HG03139 (cell line): ENCODE measurements around the gene SLC38A3.
"Not testable (repeated sequence)": the region's sequence is repeated elsewhere in the genome, so short reads cannot be mapped to it uniquely, and the experiment has no call there.

ENCODE experiments used
- ATAC-seq: cut with Tn5 transposase; IDR thresholded peaks from one replicate; pipeline ENCODE4 v1.9.1; 2021; ENCODE audit not compliant: unreplicated experiment

SLC38A3 gene

GRCh38 chr3:50230104-50230793, 25.2 kb downstream of the SLC38A3 start:
- ATAC-seq = no peak

DNA sequence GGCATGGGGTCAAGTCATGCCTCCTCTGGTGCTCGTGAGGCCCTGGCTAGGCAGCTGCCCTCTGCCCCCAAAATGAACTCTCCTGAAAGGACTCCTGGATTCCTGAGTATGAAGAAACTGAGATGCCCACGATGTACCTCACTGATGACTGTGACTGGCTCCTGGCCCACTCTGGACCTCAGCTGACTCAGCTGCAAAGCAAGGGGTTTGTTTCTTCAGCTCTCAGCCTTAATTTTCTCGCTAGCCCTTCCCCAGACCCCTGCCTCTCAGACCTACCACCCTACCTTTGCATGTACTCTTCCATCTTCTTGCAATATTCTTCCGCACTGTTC, 25.7 kb downstream of the SLC38A3 start:
- ATAC-seq = no peak

DNA sequence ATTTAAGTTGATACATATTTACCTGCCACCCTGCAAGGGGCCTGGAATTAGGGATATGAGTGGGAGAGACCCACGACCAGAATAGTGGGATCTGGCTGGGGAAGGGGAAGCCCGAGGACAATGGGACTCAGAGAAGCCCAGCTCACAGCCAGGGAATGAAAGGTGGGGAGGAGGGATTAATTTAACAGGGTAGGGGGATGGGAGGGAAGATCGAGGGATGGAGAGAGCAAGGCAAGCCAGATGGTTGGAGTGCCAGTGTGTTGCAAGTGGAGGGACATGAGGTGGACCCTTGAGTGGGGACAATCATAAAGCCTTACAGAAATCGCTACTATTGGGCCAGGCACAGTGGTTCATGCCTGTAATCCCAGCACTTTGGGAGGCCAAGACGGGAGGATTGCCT, 26.5 kb downstream of the SLC38A3 start:
- ATAC-seq = no peak

- no peak for ATAC-seq
These were observed 27.2 kb downstream of the SLC38A3 start for GRCh38 chr3:50232303-50232702.

DNA sequence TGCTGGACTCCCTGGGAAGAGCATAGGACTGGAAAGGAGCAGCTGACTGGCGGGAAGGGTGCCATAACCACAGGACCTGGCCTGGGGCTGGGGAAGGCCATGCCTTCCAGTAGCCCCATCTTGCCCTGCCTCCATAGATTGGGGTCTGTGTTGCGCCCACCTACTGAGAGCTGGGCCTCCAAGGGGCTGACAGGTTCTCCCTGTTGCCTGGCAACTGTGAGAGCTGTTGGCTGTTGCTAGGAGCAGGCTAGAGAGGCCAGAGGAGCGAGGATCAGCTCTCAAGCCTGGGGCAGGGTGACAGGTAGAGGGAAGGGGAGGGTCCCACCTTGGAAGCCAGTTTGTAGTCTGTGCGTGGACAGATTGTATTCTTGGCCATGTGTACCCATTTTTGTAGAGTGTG, 28.1 kb downstream of the SLC38A3 start:
- no peak for ATAC-seq

DNA sequence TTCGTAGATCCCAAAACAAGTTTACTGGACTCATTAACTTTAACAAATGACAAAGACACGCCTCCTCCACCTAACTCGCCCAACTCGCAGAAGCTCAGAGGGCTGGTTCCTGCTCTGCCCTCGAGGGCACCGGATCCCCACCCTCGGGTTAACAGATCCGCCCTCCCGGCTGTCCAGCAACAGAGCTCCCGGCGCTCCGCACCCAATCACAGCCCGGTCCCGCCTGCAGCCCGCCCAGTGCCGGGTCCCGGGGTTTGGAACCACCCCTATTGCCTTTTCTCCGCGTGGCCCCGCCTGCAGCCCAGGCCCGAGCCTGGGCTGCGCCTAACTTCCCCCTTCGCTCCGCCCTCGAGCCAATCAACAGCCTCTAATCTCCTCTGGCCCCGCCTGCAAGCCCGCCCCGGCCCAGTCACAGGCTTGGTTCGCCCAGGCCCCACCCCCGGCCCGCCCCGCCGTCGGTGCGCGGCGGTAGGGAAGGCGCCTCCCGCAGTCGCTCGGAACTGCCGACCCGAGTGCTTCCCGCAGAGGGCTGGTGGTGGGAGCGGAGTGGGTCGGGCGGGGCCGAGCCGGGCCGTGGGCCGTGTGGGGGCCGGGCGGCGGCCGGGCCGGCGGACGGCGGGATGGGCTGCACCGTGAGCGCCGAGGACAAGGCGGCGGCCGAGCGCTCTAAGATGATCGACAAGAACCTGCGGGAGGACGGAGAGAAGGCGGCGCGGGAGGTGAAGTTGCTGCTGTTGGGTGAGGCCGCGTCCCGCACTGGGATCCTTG, 30.8 kb downstream of the SLC38A3 start, which contains the start of gene GNAI2:
Gene GNAI2 (plus strand): TSS at position 489 of the 768 bp plus-strand sequence. CDS start 132 bp downstream, at position 621.
- peak; percentile 85 for ATAC-seq

GRCh38 chr3:50236484-50237132, 31.5 kb downstream of the SLC38A3 start:
- ATAC-seq = no peak

DNA sequence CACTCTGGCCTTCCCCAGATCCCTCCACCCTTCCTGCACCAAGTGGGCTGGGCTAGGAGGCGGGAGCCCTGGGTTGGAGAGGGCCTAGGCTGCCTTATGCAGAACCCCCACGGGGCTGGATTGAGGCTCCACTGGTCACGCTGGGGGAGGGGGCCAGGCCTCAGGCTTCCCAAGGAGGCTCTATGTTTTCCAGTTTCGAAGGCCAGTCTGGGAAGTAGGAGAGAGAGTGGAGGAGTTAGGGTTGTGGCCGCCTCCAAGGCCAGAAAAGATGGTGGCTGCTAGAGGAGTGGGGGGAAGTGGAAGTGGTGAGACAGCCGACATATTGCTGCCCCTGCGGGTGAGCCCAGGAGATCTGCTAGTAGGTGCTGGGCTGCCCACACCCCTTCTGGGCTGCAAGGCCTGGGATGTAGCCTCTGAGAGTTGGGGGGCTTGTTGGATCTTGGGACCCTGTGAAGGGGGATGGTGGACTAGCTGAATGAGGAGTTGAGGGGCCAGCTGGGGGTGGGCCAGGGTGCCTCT, 32.1 kb downstream of the SLC38A3 start:
- no peak for ATAC-seq

- ATAC-seq = no peak
These were observed 32.9 kb downstream of the SLC38A3 start for GRCh38 chr3:50237754-50238548.

DNA sequence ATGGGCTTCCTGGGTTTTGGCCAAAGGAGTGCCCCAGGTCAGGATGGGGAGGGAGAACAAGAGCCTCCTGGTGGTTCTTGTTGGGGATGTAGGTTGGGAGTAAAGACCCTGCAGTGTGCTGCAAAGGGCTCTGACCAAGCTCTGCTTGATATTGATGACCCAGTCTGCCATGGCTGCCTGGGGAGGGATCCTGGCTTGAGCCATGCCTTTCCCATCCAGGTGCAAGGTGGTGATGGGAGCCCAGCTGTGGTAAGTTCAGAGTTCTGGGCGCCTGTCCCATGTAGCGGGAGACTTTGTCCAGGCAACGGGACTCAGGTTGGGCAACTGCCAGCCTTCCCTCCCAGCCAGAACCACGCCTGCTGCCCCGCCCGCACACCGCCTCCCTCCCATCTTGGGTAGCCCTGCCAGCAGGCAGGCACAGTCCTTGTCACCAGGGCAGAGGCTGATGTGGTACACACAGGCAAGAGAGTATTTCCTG, 33.5 kb downstream of the SLC38A3 start:
- ATAC-seq = no peak

DNA sequence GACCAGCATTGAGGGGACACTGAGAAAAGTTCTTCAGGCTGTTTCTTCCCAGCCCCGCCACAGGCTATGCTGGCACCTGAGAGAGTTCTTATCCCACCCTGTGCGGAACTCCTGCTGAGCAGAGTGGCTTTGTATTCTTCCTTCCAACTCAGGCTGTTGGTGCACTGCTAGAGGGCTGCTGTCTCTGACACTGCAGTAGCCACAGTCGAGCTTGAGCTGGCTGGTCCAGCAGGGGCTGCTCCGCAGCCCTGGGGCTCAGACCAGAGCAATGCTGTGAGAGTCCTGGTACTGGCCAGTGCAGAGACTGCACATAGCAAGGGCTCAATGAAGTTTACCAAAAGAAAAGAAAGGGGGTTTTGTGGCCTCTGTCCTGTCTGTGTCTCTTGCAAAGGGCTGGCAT, 34.6 kb downstream of the SLC38A3 start:
- no peak for ATAC-seq

- ATAC-seq = no peak
These were observed 36.1 kb downstream of the SLC38A3 start for GRCh38 chr3:50241163-50241562.

DNA sequence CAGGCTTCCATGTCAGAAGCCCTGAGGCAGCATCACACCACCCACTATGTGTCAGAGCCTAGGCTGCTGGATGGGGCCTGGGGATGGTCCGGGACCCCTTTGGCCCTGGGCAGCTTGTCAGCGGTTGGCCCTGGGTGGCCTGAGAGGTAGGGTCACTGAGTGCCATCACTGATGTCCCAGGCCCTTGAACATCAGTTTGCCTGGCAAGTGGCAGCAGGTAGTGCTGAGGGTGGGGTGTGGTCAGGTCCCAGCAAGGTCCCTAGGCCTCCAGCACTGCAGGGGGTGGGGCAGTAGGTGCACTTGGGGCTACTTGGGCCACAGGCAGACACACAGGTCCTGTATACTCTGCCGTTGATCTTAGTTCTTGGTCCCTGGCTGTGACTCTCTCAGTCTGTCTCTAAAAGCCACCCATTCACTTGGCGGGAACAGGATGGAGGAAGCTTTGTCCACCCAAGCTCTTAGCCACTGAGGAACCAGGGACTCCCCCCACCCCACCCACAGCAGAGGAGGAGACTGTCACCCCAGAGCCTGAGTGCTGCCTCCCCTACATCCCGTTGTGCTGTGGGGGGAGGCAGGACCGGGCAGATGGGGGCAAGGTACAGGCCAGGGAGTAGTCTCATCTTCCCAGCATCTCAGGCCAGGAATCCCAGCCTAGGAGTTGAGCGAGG, 36.8 kb downstream of the SLC38A3 start:
- ATAC-seq = no peak

DNA sequence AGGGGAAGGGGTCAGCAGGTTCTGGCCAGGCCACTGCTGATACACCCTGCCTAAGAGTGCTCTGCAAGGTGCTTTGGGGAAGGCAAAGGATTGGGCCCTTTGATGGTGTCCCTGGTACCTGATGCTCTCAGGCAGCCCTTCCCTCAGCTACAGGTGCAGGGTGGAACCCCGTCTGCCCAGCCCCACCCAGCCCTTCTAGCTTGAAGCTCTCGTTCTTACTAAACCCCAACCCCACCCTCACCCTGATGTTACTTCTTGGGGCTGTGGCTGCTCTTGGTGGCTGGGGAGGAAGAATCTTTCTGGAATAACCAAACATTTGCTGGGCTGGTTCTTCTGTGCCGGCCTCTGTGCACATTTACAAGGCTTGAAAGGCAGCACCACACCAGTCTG, 37.3 kb downstream of the SLC38A3 start:
- no peak for ATAC-seq

DNA sequence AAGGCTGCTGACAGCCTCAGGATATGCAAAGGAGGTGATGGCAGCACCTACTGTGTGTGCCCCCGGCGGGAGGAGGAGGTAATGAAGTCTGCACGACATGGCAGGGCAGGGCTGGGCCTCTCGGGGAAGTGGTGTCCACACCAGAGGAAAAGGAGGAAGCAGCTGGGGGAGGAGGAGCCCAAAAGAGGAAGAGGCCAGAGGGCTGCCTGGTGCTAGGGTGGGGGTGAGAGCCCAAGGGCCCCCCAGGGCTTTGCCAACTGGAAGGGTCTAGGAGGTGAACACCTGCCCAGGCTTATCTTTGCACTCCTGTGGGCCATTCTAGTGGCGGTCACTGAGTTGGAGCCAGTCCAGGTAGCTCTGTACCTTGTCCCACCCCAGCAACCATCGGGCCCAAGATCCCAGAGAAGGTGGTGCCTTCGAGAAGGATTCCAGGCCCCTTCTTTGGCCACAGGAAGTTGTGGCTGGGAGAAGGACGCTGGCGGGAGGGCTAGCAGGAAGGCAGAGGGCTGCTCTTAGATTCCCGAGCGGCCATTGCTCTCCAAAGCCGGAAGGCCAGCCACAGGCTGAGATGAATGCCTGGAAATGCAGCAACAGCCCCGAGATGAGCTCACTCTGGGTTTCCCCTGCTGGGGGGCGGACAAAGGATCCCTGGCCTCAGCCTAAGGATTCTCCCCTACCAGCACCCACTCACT, 37.9 kb downstream of the SLC38A3 start:
- no peak for ATAC-seq

DNA sequence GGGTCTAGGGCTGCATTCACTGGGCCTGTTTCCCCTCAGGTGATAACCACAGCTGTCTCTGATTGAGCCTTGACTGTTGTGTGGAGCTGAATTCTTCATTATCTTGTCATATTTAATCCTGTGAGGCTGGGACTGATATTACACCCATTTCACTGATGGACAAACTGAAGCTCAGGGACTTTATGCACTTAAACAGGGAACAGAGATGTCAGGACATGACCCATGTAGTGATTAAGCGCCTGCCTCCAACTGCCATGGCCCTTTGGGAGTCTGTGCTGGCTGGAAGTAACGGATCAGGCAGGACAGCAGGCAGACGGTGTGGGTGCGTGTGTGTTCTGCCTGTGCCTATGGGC, 38.4 kb downstream of the SLC38A3 start:
- ATAC-seq = no peak

- not testable (repeated sequence) for ATAC-seq
These were observed 39.7 kb downstream of the SLC38A3 start for GRCh38 chr3:50244813-50245212.

- ATAC-seq = no peak
These were observed 40.2 kb downstream of the SLC38A3 start for GRCh38 chr3:50245251-50245745.

- peak; percentile 57 for ATAC-seq
These were observed 40.9 kb downstream of the SLC38A3 start for GRCh38 chr3:50245831-50246516.
